Vagina (tissue), 2 donors: Measurements from ENCODE around the gene NFATC3.

Experiments
- CTCF ChIP-seq, 3 experiments: fragments of 450-650 bp in 2 of 3; fragments of 200-600 bp in 1 of 3; sonication (generic) in 1 of 3; IDR thresholded peaks; one replicate each; pipeline ENCODE4 v1.5.1; 2017 to 2019; ENCODE audit warnings: antibody characterized with exemption in 3 of 3, mild to moderate bottlenecking in 2 of 3, moderate library complexity in 2 of 3
- POLR2A ChIP-seq, 2 donors: fragments of 450-650 bp; IDR thresholded peaks; one replicate each; pipeline ENCODE4 v1.6.1; 2017; ENCODE audit warnings: antibody characterized with exemption in 2 of 2, mild to moderate bottlenecking in 2 of 2, moderate library complexity in 2 of 2

GRCh38 chr16:68041783-68042182, 43.4 kb upstream of the NFATC3 start:
- TF ChIP-seq CTCF (IDR thresholded peaks at IDR 0.05) (no peak), POLR2A (IDR thresholded peaks at IDR 0.05) (no peak)
